Activated CD4-positive, alpha-beta T cell treated with anti-CD3 and anti-CD28 coated beads for 36 hours (primary cell): ENCODE measurements around the gene TMEM120B. TPM values are rescaled to one million over a fixed set of nuclear protein-coding genes. Genes with fewer than 3 reads are reported as not detected.
"Not testable (repeated sequence)": the region's sequence is repeated elsewhere in the genome, so short reads cannot be mapped to it uniquely, and the experiment has no call there.

Experiments used
- ATAC-seq: fragments of 200-7000 bp; cut with Tn5 transposase; one replicate; pipeline ENCODE4 v1.10.0; 2021; ENCODE audit warnings: mild to moderate bottlenecking, moderate library complexity
- CTCF ChIA-PET: fragments of 350-600 bp; sonication (Branson Sonifier 250); formaldehyde crosslinking; loops from one replicate; lab custom pipeline; 2021; ENCODE audit warnings: antibody characterized with exemption; lab: Charles Lee
- POLR2A ChIA-PET: fragments of 350-600 bp; sonication (Branson Sonifier 250); formaldehyde crosslinking; loops from one replicate; lab custom pipeline; 2021; ENCODE audit warnings: antibody characterized with exemption, inconsistent platforms; lab: Charles Lee
- DNase-seq: peaks from one replicate; pipeline ENCODE4 v3.0.0-alpha.2; 2020
- H3K27ac Mint-ChIP-seq: one replicate; pipeline ENCODE4 v1.8.0; 2021; ENCODE audit warnings: mixed read lengths
- H3K27me3 Mint-ChIP-seq: one replicate; pipeline ENCODE4 v1.8.0; 2021; ENCODE audit warnings: mixed read lengths
- H3K36me3 Mint-ChIP-seq: one replicate; pipeline ENCODE4 v1.8.0; 2021; ENCODE audit warnings: low read depth, mixed read lengths
- H3K4me1 Mint-ChIP-seq: one replicate; pipeline ENCODE4 v1.8.0; 2021; ENCODE audit warnings: mixed read lengths
- H3K4me3 Mint-ChIP-seq: one replicate; pipeline ENCODE4 v1.8.0; 2021; ENCODE audit warnings: mild to moderate bottlenecking, moderate library complexity, mixed read lengths
- H3K9me3 Mint-ChIP-seq: one replicate; pipeline ENCODE4 v1.8.0; 2021; ENCODE audit warnings: low read depth, mixed read lengths
- intact Hi-C, 2 experiments: fragments of 100-400 bp; cut with DNase I in 1 of 2; cut with micrococcal nuclease in 1 of 2; formaldehyde crosslinking; loops; one replicate each; pipeline versions ENCODE4 v1.14.2 to v1.15.1; 2022 to 2024; cut with DNase I, micrococcal nuclease
- total RNA-seq, 2 experiments: library from RNA; stranded (reverse); gene quantifications; one replicate each; pipeline ENCODE4 v1.2.3, GENCODE V29; 2021

TMEM120B gene
- 10 to 100 TPM in 1 of 2 experiments, 1 to 10 TPM in 1; 8.8 to 11.7 TPM for total RNA-seq

DNA sequence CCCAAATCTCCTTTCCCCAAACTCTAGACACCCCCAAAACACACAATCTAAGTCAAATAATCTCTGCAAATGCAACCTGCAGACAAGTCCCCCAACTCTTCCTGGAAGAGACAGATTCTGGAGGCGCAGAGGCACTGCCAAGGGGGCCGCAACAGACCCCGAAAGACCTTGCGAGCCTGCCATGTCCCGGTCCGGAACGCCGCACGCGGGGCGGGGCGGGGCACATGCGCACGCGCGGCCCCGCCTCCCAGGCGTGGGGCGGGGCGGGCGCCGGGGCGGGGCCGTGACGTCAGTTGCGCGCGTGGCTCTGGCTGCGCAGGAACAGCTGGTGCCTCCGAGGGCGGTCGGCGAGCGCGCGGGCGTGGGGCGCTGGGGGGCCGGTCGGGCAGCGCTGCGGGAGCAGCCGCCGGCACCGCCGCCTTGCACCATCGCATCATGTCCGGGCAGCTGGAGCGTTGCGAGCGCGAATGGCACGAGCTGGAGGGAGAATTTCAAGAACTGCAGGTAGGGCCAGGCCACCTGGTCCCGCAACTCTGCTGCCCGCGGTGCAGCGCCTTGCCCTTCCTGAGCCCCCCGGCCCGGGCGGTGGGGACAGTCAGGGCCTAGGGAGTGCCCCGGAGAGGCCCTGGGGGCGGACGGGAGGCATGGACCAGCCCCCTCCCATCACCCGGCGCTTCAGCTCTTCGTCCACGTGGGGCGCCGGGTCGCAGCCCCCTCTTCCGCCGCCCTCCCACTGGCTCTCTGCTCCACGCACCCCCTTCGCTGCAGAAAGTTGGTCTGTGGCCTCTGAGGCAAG, at the start of gene TMEM120B:
Gene TMEM120B, plus strand, starts transcription at position 292 of the 796 bp plus-strand sequence. Its CDS starts 144 bp downstream, at position 436.
- CTCF ChIA-PET: interaction anchor here (0.6 to 4.3 kb wide), 17 partner anchors 8 to 218 kb away, joined by 3 to 40 read pairs (median 4); partner anchors contain the start of genes MORN3, PSMD9 and RHOF
- Mint-ChIP-seq H3K4me1 (peaks cover 16% of the 10 kb centered on the region), H3K27ac (peak within 1 kb of the TSS; percentile 91), H3K36me3 (peaks cover 9% of the 10 kb centered on the region), H3K27me3 (no peaks in the 10 kb centered on the region), H3K9me3 (no peaks in the 10 kb centered on the region), H3K4me3 (peak within 1 kb of the TSS; percentile 95)
- intact Hi-C loops: loop anchor here (1.0 to 5.0 kb wide), 13 partner anchors 25 to 515 kb away; partner anchors contain the start of genes ANAPC5 (in 1 of the 2), DIABLO (in 1 of the 2), ORAI1 (in 1 of the 2) and PSMD9 (in 1 of the 2)
- peak; percentile 87 for ATAC-seq
- DNase-seq: peak; percentile 90
- POLR2A ChIA-PET: interaction anchor here (0.7 to 1.0 kb wide), 2 partner anchors 82 to 85 kb away, joined by 3 to 4 read pairs; no protein-coding TSS in a partner anchor

DNA sequence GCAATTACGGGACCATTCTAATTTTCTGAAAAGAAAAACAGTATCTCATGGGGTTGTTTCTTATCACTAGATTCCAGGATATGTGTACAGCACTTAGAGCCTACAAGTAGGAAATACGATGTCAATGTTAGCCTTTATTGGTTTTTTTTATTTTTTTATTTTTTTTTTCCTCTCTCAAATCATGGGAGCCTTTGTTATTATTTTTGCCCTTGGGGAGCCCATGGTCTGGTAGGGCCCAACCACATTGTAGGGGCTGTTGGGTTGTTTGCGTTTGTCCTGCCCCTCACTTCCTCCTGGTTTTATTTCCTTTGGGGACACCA, 49.0 kb upstream of the TMEM120B start:
- intact Hi-C loops: no loop called here
- DNase-seq: no peak
- no peak overlapping the region for H3K4me3 Mint-ChIP-seq
- peaks cover 5% of the 10 kb centered on the region for H3K36me3 Mint-ChIP-seq
- H3K27me3 Mint-ChIP-seq: no peaks in the 10 kb centered on the region
- POLR2A ChIA-PET: no interaction called here
- CTCF ChIA-PET: no interaction called here
- H3K4me1 Mint-ChIP-seq: peaks cover 73% of the 10 kb centered on the region
- ATAC-seq: no peak
- H3K9me3 Mint-ChIP-seq: no peaks in the 10 kb centered on the region
- peak overlapping the region; percentile 75 for H3K27ac Mint-ChIP-seq

DNA sequence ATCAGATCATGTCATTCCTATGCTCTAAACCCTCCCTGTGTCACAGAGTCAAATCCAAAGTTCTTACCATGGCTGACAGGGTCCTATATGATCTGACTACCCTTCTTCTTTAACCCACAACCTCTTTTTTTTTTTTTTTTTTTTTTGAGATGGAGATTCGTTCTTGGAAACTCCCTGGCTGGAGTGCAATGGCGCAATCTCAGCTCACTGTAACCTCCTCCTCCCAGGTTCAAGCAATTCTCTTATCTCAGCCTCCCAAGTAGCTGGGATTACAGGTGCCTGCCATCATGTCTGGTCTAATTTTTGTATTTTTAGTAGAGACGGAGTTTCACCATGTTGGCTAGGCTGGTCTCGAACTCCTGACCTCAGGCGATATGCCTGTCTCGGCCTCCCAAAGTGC, 45.7 kb upstream of the TMEM120B start:
- not testable (repeated sequence) for DNase-seq, H3K4me3 Mint-ChIP-seq
- intact Hi-C loops: loop anchor here in 1 of 2 experiments (5.0 kb wide), 1 partner anchor 115 kb away; no protein-coding TSS in a partner anchor

DNA sequence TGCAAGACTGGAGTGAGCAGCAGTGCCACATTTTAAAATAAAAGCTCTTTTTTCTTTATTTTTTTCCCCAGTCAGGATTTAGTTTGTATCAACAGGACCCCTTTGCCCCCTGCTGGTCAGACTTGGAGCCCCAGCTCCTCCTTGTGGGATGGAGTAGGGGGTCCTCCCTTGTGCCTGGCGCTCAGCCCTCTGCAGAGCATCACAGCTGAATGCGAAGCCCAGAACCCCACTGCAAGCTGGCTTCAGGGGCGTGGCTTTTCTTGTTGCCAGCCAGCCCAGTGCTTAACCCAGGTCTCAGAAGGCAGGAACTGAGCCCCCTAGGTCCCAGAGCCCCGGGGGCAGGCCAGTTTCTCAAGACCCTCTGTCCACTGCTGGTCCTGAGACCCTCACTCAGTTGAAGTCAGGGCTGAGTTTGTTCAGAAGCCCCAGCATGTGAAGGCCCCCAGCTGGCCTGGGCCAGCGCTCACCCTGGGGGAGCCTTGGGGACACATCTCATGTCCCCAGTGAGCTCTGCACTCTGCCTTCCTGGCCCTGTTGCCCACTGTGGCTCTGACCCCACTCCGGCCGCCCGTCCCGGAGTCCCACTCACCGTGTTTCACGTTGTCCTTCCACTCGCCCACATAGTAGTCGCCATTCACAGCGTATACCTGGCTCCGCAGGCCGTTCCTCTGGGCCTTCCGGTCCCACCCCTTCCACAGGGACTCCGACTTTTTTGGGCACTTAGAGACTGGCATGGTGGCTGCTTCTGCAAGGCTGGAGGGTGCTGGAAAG, 43.6 kb upstream of the TMEM120B start:
- POLR2A ChIA-PET: interaction anchor here (0.6 to 1.2 kb wide), 6 partner anchors 12 to 1376 kb away, joined by 3 to 12 read pairs (median 3); partner anchors contain the start of genes ORAI1 and RNU4-1
- H3K27ac Mint-ChIP-seq: no peak overlapping the region
- intact Hi-C loops: loop anchor here (1.0 to 5.0 kb wide), 3 partner anchors 9 to 117 kb away; no protein-coding TSS in a partner anchor

More for the DNA sequence above, 45.7 kb upstream of the TMEM120B start:
- H3K27ac Mint-ChIP-seq: peak overlapping the region; percentile 72
- POLR2A ChIA-PET: interaction anchor here (1.2 kb wide), 1 partner anchor 10 kb away, joined by 4 read pairs; no protein-coding TSS in a partner anchor
- peaks cover 52% of the 10 kb centered on the region for H3K4me1 Mint-ChIP-seq
- not testable (repeated sequence) for H3K36me3 Mint-ChIP-seq, ATAC-seq, H3K9me3 Mint-ChIP-seq, H3K27me3 Mint-ChIP-seq
- CTCF ChIA-PET: interaction anchor here (0.6 to 3.2 kb wide), 4 partner anchors 40 to 545 kb away, joined by 3 to 23 read pairs (median 5); partner anchors contain the start of gene ORAI1

DNA sequence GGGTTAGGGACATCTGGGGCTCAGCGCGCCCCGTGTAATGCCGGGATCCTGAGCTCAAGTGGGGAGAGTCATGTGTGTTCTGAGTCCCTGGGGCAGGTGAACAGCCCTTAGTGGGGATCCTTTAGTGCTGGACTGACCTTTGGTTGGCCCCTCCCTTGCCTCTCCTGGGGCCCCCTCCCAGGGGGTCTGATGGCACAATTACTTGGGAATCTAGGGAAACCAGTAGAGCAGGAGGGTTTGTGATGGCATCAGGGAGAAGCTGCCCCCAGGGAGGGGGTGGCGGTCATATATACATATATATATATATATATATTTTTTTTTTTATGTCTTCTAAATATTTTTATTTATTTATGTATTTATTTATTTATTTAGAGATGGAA, 43.0 kb upstream of the TMEM120B start, which contains the start of gene MORN3:
Gene MORN3, minus strand, starts transcription at position 134 of the 380 bp plus-strand sequence. CDS start 171 bp downstream, outside the sequence.
- peaks cover 54% of the 10 kb centered on the region for H3K4me1 Mint-ChIP-seq
- DNase-seq (no peak), ATAC-seq (no peak)
- peaks cover 5% of the 10 kb centered on the region for H3K36me3 Mint-ChIP-seq
- ChIA-PET POLR2A (interaction anchor here (0.6 kb wide), 1 partner anchor 32 kb away, joined by 3 read pairs; no protein-coding TSS in a partner anchor), CTCF (interaction anchor here (0.8 to 2.8 kb wide), 15 partner anchors 12 to 218 kb away, joined by 3 to 37 read pairs (median 6); partner anchors contain the start of genes ORAI1 and TMEM120B)
- no peaks in the 10 kb centered on the region for H3K27me3 Mint-ChIP-seq
- no peak within 1 kb of the TSS for H3K4me3 Mint-ChIP-seq
- no peak within 1 kb of the TSS for H3K27ac Mint-ChIP-seq
- H3K9me3 Mint-ChIP-seq: no peaks in the 10 kb centered on the region
- intact Hi-C loops: loop anchor here in 1 of 2 experiments (5.0 kb wide), 1 partner anchor 117 kb away; no protein-coding TSS in a partner anchor

More for the DNA sequence above, 43.6 kb upstream of the TMEM120B start:
- no peak for ATAC-seq
- peaks cover 5% of the 10 kb centered on the region for H3K36me3 Mint-ChIP-seq
- no peaks in the 10 kb centered on the region for H3K27me3 Mint-ChIP-seq
- DNase-seq: peak; percentile 80
- CTCF ChIA-PET: interaction anchor here (0.5 to 2.8 kb wide), 33 partner anchors 11 to 778 kb away, joined by 3 to 37 read pairs (median 4); partner anchors contain the start of genes ORAI1, RHOF and TMEM120B
- H3K9me3 Mint-ChIP-seq: no peaks in the 10 kb centered on the region
- no peak overlapping the region for H3K4me3 Mint-ChIP-seq
- peaks cover 57% of the 10 kb centered on the region for H3K4me1 Mint-ChIP-seq

DNA sequence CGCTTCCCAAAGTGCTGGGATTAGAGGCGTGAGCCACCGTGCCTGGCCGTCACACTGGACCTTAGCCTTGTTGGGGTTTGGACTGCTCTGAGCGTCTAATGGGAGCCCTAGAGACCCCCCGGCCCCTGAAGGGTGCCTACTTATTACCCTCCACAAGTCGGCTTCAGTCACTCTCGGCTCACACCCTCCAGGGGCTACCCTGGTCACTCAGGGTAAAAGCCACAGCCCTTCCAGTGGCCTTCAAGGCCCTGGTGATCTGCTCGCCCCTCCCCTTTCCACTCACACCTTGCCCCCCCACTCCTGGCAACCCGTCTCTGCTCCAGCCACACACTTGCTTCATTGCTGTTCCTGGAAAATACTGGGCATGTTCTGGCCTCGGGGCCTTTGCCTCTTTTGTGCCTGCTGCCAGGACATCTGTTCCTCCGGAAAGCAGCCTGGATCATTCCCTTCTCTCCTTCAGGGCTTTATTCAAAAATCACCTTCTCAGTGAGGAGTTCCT, 39.5 kb upstream of the TMEM120B start:
- Mint-ChIP-seq H3K27me3 (no peaks in the 10 kb centered on the region), H3K4me1 (peaks cover 35% of the 10 kb centered on the region), H3K4me3 (peak overlapping the region; percentile 80), H3K27ac (peak overlapping the region; percentile 93), H3K36me3 (no peaks in the 10 kb centered on the region), H3K9me3 (no peaks in the 10 kb centered on the region)
- POLR2A ChIA-PET: interaction anchor here (1.0 to 1.9 kb wide), 2 partner anchors 14 to 46 kb away, joined by 5 to 12 read pairs; partner anchors contain the start of gene ORAI1
- intact Hi-C loops: loop anchor here in 1 of 2 experiments (2.0 to 5.0 kb wide), 2 partner anchors 92 to 271 kb away; partner anchors contain the start of genes KDM2B and RNF34
- CTCF ChIA-PET: interaction anchor here (0.7 to 3.3 kb wide), 4 partner anchors 13 to 128 kb away, joined by 3 to 25 read pairs (median 12); partner anchors contain the start of gene ORAI1
- DNase-seq (no peak), ATAC-seq (no peak)

DNA sequence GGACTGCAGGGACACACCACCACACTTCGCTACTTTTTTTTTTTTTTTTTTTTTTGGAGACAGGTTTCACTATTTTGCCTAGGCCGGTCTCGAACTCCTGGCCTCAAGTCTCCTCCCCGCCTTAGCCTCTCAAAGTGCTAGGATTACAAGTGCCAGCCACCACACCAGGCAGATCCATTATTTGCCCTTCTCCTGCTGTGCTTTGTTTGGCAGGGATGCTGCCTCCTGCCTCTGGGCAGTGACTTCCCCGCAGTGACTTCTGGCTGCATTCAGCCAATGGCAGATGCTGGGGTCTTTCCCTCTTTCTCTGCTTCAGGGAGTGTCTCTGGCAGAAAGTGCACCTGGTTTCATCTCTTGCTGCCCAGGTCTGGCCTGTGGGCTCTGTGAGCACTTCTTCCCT, 36.4 kb upstream of the TMEM120B start:
- no peaks in the 10 kb centered on the region for H3K36me3 Mint-ChIP-seq
- intact Hi-C loops: no loop called here
- H3K4me1 Mint-ChIP-seq: peaks cover 28% of the 10 kb centered on the region
- no peaks in the 10 kb centered on the region for H3K27me3 Mint-ChIP-seq
- no peak overlapping the region for H3K4me3 Mint-ChIP-seq
- ATAC-seq: no peak
- no peak for DNase-seq
- CTCF ChIA-PET: interaction anchor here (0.6 kb wide), 1 partner anchor 169 kb away, joined by 3 read pairs; no protein-coding TSS in a partner anchor
- peak overlapping the region; percentile 39 for H3K27ac Mint-ChIP-seq
- POLR2A ChIA-PET: no interaction called here
- H3K9me3 Mint-ChIP-seq: no peaks in the 10 kb centered on the region

DNA sequence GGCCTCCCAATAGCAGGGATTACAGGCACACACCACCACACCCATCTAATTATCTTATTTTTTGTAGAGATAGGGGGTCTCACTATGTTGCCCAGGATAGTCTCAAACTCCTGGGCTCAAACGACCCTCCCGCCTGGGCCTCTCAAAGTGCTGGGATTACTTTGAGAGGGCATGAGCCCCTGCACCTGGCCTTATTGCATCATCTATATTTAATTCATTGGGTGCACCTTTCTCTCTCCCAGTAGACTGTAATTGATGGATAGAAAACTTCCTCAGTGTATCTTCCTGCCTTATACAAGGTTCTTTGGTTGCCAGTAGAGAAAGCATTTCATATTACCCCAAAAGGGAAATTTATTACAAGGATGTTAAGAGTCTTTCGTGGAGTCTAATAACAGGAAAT, 34.2 kb upstream of the TMEM120B start:
- Mint-ChIP-seq H3K4me3 (no peak overlapping the region), H3K36me3 (no peaks in the 10 kb centered on the region), H3K27ac (peak overlapping the region; percentile 6), H3K27me3 (no peaks in the 10 kb centered on the region), H3K4me1 (peaks cover 13% of the 10 kb centered on the region), H3K9me3 (no peaks in the 10 kb centered on the region)
- DNase-seq (no peak), ATAC-seq (no peak)
- CTCF ChIA-PET: interaction anchor here (0.6 to 0.9 kb wide), 2 partner anchors 111 to 163 kb away, joined by 3 to 4 read pairs; no protein-coding TSS in a partner anchor
- POLR2A ChIA-PET: no interaction called here
- intact Hi-C loops: no loop called here

DNA sequence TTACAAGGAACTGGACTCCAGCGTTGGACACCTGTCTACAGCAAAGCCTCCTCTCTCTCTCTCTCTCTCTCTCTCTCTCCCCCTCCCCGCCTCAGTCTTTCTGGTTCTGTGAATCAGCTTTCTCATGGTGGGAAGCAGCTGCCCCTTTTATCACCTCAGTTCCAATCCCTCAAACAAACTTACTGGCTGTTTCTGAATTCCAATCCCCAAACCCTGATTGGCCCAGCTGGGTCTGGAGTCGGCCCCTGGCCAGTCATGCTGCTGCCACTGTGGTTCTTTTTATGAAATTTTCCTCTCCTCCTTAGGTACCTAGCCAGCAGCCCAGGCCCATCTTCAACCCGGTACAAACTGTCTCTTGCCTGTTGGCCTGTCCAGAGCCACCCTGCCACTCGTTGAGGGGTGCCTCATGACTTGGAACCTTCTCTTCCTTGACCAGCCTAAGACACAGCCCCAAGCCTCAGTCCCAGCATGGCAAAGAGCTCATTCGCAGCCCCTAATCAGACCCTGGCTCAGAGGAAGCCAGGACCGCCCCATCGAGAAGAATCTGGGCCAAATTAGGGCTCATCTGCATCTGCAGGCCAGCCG, 33.7 kb upstream of the TMEM120B start:
- H3K4me1 Mint-ChIP-seq: peaks cover 8% of the 10 kb centered on the region
- ATAC-seq (peak; percentile 21), DNase-seq (peak; percentile 32)
- ChIA-PET POLR2A (no interaction called here), CTCF (interaction anchor here (0.9 to 1.7 kb wide), 3 partner anchors 111 to 184 kb away, joined by 3 to 5 read pairs (median 4); no protein-coding TSS in a partner anchor)
- H3K27ac Mint-ChIP-seq: peak overlapping the region; percentile 23
- intact Hi-C loops: no loop called here
- no peaks in the 10 kb centered on the region for H3K9me3 Mint-ChIP-seq
- no peak overlapping the region for H3K4me3 Mint-ChIP-seq
- H3K27me3 Mint-ChIP-seq: no peaks in the 10 kb centered on the region
- no peaks in the 10 kb centered on the region for H3K36me3 Mint-ChIP-seq

DNA sequence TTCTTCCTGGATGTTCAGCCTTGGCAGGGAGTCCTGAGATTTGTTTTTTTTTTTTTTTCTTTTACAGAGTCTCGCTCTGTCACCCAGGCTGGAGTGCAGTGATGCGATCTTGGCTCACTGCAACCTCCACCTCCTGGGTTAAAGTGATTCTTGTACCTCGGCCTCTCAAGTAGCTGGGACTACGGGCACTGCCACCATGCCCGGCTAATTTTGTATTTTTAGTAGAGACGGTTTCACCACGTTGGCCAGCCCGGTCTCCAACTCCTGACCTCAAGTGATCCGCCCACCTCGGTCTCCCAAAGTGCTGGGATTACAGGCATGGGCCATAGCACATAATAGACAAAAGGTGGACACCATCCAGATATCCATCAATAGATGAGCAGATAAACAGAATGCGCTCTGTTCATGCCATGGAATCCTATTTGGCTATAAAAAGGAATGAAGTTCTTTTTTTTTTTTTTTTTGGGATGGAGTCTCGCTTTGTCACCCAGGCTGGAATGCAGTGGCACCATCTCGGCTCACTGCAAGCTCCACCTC, 32.8 kb upstream of the TMEM120B start:
- H3K27ac Mint-ChIP-seq, H3K4me1 Mint-ChIP-seq, H3K27me3 Mint-ChIP-seq, H3K9me3 Mint-ChIP-seq, POLR2A ChIA-PET, ATAC-seq, H3K4me3 Mint-ChIP-seq, intact Hi-C loops, H3K36me3 Mint-ChIP-seq, DNase-seq: not testable (repeated sequence)
- CTCF ChIA-PET: interaction anchor here (1.1 to 8.1 kb wide), 4 partner anchors 115 to 185 kb away, joined by 3 to 49 read pairs (median 4); no protein-coding TSS in a partner anchor
